GM06990 (cell line): ENCODE data around the gene PLCXD3.

Experiments
- DNase-seq: peaks from one replicate; pipeline ENCODE4 v3.0.0-alpha.2; 2011; ENCODE audit not compliant: insufficient read length; ENCODE audit errors: extremely low read depth
- H3K27me3 ChIP-seq: replicated peaks from 2 replicates; pipeline ENCODE4 v1.6.0; 2011; ENCODE audit warnings: low read length; ENCODE audit not compliant: control insufficient read depth, insufficient read depth
- H3K36me3 ChIP-seq: 2 replicates; pipeline ENCODE4 v1.5.1; 2011; ENCODE audit warnings: low read length; ENCODE audit not compliant: control insufficient read depth, insufficient read depth
- H3K4me3 ChIP-seq: replicated peaks from 2 replicates; pipeline ENCODE4 v1.5.1; 2011; ENCODE audit warnings: low read depth, mild to moderate bottlenecking, control low read depth, low read length
- CTCF ChIP-seq: IDR thresholded peaks from 2 replicates; pipeline ENCODE4 v1.5.1; 2011; ENCODE audit warnings: low read length, control low read depth, mild to moderate bottlenecking, inconsistent platforms; ENCODE audit not compliant: insufficient read depth, poor library complexity, severe bottlenecking

PLCXD3 gene

DNA sequence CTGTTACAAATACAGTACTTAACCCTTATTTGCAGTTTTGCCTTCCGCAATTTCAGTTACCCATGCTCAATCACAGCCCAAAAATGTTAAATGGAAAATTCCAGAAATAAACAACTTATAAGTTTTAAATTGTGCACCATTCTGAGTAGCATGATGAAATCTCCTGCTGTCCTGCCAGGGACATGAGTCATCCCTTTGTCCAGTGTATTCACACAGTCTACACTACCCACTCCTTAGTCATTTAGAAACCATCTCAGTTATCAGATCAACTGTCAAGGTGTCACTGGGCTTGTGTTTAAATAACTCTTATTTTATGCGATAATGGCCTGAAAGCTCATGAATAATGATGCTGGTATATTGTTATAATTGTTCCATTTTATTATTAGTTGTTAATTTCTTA is 95.8 kb downstream of the PLCXD3 start:
- TF ChIP-seq CTCF: no peak
- no peaks in the 10 kb centered on the region for H3K36me3 ChIP-seq
- DNase-seq: no peak
- no peak overlapping the region for H3K4me3 ChIP-seq
- H3K27me3 ChIP-seq: no peaks in the 10 kb centered on the region

GRCh38 chr5:41413074-41413473 is 97.3 kb downstream of the PLCXD3 start:
- Histone ChIP-seq H3K36me3 (no peaks in the 10 kb centered on the region), H3K27me3 (no peaks in the 10 kb centered on the region), H3K4me3 (no peak overlapping the region)
- no peak for TF ChIP-seq CTCF
- DNase-seq: no peak

- Histone ChIP-seq H3K4me3 (no peak overlapping the region), H3K36me3 (no peaks in the 10 kb centered on the region), H3K27me3 (no peaks in the 10 kb centered on the region)
- TF ChIP-seq CTCF: no peak
- DNase-seq: no peak
Measured at GRCh38 chr5:41412496-41412895, 97.9 kb downstream of the PLCXD3 start.

GRCh38 chr5:41410737-41411136 is 99.7 kb downstream of the PLCXD3 start:
- no peak for TF ChIP-seq CTCF
- Histone ChIP-seq H3K4me3 (no peak overlapping the region), H3K27me3 (no peaks in the 10 kb centered on the region), H3K36me3 (no peaks in the 10 kb centered on the region)
- no peak for DNase-seq

- no peak for TF ChIP-seq CTCF
- no peak for DNase-seq
Measured at GRCh38 chr5:41410307-41410706, 100.1 kb downstream of the PLCXD3 start.

More at GRCh38 chr5:41410307-41410706, 100.1 kb downstream of the PLCXD3 start:
- Histone ChIP-seq H3K27me3 (no peaks in the 10 kb centered on the region), H3K36me3 (no peaks in the 10 kb centered on the region), H3K4me3 (no peak overlapping the region)
